G401.6 (cell line): ENCODE results near the gene SEMA3A.

ENCODE experiments used
- FAIRE-seq: peaks from 2 replicates; lab custom pipeline; 2012; peaks lifted over from hg19 to GRCh38; lab: Jason Lieb, UNC

SEMA3A gene

DNA sequence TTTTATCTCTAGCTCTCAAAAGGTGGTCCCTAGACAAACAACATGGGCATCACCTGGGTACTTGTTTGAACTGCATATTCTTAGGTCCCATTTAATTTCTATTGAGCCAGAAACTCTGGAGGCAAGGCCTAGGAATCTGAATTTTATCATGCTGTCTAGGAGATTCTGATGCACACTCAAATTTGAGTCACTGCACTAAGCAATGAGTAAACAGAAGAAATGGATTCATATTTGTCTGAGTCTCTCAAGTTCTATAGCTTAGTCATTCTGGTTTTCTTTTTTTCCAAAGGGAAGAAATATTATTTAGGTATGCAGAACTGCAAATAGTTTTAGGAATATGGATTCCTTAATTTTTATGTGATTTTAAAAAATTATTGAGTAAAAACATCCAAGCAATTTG lies 185.5 kb downstream of the SEMA3A start:
- no peak for FAIRE-seq

DNA sequence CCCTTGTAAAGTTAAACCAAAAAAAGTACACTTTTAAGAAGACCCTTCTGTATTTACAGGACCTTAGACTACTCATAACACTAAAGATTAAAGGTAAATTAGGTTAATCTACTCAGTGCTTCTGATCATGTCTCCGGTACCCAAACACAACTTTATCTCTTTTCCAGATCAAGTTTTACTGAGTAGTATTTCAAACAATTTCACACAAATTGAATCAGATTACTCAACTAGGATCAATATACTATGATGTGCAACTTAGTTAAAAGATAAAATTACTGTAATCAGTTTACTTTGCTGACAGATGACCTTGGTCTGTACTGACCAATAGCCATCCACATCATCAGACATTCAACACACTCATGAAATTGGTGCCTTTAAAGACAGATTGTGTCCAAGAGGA lies 191.4 kb downstream of the SEMA3A start:
- no peak for FAIRE-seq

DNA sequence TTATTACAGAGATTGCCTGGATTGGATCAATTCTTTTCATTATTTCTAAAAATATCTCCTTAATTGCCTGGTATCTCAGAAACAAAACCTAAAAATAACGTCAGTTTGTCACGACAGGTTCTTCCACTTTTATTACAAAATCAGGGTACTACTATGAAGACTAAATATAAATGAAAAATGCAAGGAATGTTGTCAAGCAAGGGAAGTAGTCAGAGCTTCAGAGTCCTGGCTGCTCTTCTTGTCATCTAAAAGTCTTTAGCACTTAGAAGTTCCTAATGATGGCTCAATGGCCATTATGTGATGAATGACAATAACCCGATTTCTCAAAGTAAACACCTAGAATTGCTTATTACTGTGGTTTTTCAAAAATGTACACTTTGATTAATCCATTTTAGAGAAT lies 192.2 kb downstream of the SEMA3A start:
- no peak for FAIRE-seq

DNA sequence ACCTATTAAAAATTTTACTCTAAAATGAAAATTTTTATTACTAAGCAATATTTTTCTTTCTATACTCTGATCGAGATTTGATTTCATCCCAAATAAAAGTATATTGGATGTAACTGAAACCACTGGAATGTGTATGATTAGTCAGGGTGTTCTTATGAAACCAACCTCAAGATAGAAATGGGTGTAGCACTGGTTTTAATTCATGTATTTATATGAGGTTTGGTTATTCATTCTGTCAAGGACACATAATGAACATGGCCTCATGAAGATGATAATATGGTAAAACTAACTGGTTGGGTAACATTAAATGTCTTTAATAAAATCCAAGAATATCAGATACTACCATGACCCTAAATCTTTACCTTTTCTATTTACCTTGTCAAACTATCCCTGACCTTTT lies 197.7 kb downstream of the SEMA3A start:
- FAIRE-seq = no peak

DNA sequence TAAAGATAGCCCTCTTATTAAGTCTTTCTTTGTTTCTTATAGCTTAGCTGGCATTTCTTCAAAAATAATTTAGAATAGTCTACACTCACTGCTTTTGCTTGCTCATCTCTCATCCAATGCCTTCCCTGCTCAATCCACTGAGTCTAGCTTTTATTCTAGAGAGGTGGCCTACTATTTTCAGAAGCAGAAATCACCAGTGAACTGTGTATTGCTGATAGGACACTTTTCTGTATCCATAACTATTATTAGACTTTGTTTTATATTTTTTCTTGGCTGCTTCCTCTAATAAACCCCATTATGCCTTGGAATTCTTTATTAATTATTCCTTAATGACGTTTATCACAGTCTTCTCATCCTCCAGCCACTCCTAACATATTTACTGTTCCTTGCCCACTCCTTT lies 206.8 kb downstream of the SEMA3A start:
- FAIRE-seq = no peak

DNA sequence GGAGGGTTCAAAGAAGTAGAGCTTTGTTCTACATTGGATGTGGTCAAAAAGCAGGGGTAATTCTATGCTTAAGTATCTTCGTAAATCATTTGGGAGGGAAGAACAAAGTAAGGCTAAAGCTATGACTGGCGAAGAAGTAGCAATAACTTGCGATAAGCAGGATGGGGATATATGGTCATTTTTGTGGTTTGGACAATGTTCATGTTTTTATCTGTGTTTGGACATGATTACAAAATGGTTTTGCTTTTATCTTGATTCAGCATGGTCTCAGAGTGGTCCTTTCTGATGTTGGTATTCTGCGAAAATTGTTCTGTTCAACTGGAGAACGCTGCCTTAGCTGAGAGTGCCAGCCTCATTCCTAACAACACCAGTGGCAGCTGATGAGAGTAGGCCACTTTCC lies 208.8 kb downstream of the SEMA3A start:
- no peak for FAIRE-seq

DNA sequence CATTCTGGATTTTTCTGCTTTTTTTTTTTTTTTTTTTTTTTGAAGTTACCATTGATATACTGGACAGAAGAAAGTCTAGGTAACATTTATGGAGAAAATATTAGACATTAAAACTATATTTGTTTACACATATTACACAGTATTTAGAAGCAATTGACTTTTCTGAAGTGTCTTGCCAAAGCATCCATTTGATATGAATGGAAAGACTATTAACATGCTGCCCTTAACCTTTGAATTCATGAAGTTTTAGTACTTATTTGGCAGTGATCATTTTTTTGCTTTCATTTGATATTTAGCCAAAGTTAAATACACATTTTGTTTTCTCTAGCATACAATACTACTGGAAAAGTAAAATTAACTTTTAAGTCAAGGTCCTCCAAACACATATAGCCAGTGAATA lies 210.0 kb downstream of the SEMA3A start:
- no peak for FAIRE-seq

DNA sequence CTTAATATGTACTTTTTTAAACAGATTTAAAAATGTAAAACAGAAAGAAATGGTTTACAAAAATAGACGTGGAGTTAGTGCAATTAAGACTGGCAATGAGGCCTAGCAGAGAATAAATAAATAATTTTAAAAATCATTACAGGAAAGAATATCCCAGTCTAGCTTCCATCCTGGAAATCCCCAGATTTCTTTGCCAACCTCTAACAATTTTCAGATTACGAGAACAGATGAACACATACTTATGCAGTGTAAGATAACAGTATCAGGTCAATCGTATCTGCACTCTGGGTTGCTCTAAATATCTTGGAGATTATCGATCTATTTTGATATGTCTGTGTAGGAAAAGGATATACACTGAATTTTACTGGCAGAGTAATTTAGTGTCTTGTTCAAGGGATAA lies 210.5 kb downstream of the SEMA3A start:
- no peak for FAIRE-seq

DNA sequence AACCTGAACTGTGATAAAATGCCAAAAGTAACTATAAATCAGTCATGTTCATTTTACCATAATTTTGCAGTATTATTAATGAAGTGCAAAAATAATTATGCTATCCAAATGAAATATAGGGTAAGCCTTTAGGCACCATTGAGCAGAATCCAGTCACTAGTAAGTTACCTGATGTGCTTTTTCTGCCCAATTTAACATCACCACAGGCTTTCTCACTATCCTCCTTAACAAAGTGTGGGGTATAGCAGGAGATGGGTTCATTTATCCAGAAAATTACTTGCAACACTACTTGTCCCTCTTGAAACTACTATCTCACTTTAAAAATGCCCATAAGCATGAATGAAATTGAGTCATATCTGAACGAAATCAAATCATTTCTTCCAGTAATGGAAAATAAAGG lies 211.0 kb downstream of the SEMA3A start:
- FAIRE-seq = no peak

DNA sequence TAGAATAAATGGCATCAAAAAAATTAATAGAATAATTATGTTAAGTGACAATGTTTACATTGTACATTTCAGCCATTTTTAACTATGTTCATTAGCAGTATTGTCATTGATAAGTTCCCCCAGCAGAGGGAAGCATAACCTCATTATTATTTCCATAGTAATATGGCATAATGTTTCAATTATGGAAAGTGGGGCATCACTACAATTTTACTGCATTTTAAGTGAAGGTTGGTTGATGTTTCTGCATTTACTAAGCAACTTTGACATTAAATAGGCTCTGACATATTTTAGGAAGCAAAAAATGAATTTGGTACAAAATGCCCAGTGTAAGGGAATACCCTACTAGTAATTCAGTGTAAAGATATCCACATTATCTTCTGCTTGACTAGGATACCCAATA lies 218.3 kb downstream of the SEMA3A start:
- FAIRE-seq = peak; percentile 97

DNA sequence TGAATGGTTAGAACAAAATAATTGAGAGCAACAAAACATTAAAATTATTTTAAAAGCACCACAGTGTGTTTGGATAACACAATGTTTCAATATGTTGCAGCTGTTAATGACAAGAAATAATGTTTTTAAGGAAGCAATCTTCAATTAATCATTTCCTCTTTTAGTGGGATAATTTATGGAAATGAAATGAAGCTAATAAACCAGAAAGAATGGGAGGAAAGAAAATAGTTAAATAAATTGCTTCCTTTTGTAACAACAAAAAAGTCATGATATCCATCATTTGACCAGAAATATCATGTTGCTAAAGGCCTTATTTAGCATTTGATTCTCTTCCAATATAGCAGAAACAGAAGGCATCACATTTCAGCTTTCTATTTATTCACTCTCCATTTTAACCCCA lies 224.5 kb downstream of the SEMA3A start:
- FAIRE-seq = no peak

DNA sequence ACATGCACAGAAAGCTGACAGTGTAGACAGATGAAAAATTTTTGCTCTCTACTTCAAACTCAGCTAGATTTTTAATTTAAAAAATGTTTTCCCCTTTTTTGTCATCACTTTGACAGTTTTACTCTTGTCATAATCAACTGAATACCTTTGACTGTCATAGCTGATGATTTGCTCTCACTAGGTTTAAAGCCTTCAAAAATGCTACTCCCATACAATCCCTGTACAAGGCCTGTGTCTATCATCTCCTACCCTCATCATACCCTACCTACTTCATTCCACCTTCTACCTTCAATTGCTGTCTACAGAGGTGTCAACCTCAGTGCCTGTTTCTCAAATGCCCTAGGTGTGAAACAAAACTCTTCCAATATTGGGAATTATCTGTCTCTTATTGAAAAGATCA lies 230.3 kb downstream of the SEMA3A start:
- FAIRE-seq = no peak

DNA sequence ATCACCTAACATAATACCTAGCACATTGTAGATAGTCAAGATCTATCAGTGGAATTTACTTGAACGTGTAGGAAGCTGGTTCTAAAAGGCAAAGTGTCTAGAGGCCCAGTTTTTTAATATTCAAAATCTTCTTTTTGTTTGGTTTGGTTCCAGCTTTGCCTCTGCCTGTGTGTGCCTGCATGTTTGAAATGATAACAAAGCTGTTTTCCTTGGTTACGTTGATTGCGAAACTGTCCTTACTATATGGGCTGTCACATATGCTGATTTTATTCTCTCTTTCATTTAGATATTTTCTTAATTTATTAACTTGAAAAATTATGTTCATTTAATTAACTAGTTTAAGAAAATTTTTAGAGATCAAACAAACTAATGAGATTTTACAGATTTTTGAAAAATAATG lies 237.3 kb downstream of the SEMA3A start:
- peak; percentile 89 for FAIRE-seq

DNA sequence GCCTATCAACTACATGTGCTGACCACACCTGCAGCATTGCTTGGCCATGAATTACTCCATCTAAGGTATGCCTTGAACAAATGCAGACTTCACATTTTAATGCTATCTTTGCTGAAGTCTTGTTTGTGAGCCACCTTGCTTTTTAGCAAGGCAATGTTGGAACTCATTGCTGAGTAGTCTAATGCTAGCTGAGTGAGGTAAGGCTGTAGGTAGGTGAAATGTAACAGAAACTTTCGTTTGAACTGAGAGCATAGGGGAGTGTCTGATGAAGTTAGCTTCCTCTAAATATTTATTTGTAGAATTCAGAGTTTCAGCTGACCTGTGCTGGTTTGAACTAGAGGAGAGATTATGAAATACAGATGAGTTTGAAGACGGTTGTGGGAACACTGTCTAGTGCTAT lies 238.5 kb downstream of the SEMA3A start:
- no peak for FAIRE-seq

DNA sequence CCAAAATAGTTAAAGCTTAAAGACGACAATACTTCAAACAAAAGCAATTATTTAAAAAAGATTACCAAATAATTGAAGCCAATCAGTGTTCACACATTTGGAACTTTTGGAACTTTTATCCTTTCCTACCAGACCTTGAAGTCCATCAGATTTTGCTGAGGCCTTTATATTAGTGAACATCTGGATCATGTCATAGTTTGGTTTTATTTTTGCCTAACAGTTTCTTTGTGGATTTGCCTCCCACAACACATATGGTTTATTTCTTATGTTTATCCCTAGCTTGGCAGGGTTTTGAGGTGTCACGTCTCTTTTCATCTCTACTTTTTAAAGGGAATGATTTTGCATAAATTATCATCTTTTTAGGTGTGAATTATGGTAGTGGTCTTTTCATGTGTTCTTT lies 242.4 kb downstream of the SEMA3A start:
- FAIRE-seq = no peak

DNA sequence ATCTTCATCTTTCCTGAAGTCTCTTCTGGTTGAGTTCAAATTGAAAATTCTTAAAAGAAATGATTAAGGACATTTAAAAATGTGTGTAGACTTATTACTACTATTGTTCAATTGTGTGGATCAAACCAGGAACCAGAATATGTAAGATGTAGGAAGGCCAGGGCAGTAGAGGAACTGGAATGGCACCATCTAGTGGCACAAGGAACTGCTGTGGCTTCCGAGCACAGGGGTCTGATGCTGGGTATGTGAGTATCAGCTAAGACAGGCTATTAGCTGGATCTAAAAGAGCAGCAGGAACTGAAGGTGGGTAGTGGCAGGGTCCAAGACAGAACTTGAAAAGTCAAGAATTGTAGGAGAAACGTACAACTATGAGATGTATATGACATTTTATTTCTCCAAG lies 247.3 kb downstream of the SEMA3A start:
- peak; percentile 80 for FAIRE-seq

DNA sequence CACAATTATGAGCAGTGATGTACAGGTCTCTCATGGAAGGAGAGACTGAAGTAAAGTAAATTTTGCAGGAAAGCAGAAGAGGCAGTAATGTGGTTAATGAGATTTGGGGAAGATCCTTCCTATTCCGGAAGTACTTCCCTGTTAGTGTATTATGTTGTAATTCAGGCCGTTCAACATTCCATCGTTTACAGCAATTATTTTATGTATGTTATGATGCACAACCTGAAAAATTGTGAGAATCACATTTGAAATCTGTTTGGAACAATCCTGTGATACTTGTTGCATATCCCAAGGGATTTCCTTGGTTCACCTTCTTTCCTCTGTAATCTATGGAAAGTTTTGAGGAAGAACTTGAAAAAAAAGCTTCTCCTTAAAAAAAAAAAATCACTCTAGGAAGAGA lies 247.8 kb downstream of the SEMA3A start:
- no peak for FAIRE-seq

DNA sequence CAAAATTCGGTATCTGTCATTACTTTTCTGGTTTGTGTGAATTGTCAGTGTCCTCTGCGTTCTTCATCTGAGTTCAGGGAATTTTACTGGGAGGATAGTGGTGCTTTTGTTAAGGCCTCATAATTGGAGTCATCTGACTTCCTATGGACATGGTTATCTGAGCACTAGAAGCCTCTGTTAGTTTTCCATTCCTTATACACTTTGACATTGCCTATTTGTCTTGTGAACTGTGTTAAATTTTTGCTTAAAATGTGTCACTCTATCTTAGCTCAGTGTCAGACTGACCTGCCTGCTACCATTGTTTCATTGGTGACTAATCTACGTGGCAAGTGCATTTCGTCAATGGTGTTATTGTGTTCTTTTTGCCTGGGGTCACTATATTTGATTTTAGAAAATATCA lies 253.3 kb downstream of the SEMA3A start:
- FAIRE-seq = no peak

DNA sequence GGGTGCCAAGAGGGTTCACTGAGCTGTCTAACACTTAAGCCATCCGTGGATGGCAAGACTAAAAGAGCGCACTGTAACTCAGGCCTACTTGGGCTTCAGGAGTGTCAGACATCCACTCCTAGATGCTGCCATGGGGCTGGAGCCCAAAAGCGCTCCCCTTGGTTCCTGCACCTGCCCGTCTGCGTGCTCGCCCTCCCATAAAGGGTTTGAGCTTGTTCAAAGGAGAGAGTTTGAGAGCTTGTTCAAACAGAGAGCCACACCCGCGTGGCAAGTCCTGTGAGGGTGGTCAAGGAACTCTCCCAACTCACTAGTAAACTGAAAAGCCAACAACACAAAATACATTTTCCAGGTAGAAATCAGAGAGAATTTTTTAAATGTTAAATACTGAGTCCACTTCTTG lies 256.7 kb downstream of the SEMA3A start:
- FAIRE-seq = no peak

DNA sequence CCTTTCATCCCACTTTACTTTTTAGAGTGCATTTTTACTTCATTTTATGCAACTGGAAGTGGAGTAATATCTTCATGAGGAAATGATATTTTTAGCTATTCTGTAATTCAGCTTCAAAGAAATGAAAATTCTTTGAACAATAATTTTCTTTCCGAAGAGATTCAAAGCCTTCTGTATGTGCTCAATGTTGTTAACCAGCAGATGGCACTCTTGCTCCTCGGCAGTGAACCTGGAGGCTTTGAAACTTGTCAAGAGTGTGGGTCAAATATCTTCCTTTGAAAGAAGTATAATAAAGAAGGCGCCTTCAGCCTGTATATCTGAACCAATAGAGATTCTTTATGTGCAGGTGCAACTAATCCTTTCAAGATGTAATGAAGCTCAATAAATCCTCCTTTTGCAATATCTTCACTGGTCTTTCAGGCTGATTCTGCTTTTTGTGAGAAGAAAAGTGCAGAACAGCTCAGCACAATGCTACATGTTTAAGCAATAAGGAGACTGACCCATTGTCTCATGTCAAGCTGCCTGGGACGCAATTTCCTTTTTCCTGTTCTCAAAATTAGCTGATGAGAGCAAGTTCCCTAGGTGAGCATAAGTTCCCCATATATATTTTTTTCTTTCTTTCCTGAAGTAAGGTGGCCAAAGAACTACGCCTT lies 258.4 kb downstream of the SEMA3A start:
- peak; percentile 97 for FAIRE-seq

DNA sequence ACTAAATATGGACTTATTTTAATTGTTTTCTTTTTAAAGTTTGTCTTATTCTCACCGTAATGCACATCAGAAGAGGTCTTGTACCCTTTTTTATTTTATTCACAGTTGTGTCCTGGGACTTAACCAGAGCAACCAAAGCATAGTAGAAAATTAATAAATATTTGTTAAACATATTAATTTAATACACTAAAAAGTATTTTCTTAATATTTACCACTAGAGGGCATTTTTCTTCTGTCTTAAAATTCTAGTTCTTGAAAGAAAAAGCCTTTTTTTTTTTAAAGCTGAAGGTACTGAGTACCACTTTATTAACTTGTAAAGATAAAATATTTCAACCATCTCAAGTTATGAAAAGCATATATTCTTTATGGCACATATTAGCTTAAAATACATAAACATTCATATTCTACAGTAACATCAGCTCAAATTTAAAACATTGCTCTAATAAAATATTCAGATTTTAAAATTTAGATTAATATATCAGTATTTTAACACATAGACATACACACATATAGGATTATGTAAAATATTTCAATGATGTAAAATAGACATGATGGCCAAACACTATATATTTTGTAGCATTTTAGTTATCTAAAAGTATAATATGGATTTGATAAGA lies 260.4 kb downstream of the SEMA3A start:
- peak; percentile 96 for FAIRE-seq

DNA sequence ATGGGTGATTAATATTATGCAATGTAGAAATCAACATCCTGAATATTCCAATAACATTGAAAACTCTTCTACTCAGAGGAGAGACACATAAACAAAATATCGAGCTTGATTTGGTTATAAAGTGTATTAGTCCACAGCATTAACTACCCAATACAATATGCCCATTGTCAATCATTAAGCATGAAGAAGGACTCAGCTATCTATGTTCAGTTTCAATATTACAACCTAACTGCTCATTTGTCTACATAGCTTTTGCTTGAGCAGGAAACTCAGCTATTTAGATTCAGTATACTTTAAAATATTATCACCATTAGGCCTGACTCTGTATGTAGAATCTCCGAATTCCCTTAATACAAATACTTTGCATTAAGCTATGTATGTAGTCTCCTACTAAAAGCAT lies 262.6 kb downstream of the SEMA3A start:
- no peak for FAIRE-seq

DNA sequence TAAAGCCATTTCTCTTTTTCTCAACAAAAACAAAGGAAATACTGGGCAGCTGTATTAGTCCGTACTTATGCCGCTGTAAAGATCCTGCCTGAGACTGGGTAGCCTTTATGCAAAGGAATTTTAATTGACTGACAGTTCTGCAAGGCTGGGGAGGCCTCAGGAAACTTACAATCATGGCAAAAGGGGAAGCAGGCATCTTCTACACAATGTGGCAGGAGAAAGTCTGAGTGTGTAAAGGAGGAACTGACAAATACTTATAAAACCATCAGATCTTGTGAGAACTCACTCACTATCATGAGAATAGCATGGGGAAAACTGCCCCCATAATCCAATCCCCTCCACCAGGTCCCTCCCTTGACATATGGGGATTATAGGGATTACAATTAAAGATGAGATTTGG lies 264.3 kb downstream of the SEMA3A start:
- FAIRE-seq = no peak

DNA sequence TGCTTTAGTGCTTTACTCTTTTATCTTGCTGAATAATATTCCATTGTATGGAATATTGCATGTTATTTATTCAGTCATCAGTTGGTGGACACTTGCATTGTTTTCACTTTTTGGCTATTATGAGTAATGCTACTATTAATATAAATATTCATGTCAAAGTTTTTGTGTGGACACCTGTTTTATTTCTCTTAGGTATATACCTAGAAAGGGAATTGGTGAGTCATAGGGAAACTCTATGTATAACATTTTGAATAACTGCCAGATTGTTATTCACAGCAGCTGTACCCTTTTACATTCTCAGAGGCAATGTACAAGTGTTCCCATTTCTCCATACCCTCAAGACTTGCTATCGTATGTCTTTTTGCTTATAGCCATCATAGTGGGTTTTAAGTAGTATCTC lies 268.7 kb downstream of the SEMA3A start:
- no peak for FAIRE-seq
